ENCODE measurements around the gene NOX1.

NOX1 gene

GRCh38 chrX:100880368-100880767 lies 6.2 kb upstream of the NOX1 start:
- Histone ChIP-seq H3K27ac (ENCODE audit: low read depth, low read length) (no peak overlapping the region), H3K9ac (ENCODE audit: low read length) (no peak overlapping the region), H3K4ac (ENCODE audit: low read depth, low read length) (no peak overlapping the region), H3K79me1 (ENCODE audit: low read length) (no peaks in the 10 kb centered on the region), H3K4me3 (ENCODE audit: low read depth, low read length) (no peak overlapping the region), H3K27me3 (ENCODE audit: insufficient read depth, low read length) (no peaks in the 10 kb centered on the region), H4K12ac (ENCODE audit: low read depth, low read length) (no peak overlapping the region), H4K91ac (ENCODE audit: low read depth, low read length) (no peak overlapping the region), H3K36me3 (ENCODE audit: control insufficient read depth in 1 of 2, insufficient read depth in 2 of 2, low read length in 2 of 2) (no peaks in the 10 kb centered on the region), H3K9me3 (ENCODE audit: insufficient read depth, low read depth, low read length) (no peaks in the 10 kb centered on the region), H2BK12ac (ENCODE audit: low read length) (no peak overlapping the region), H3K4me2 (ENCODE audit: low read length) (no peak overlapping the region), H3K23ac (ENCODE audit: low read length) (no peak overlapping the region), H4K8ac (ENCODE audit: low read depth, low read length) (no peak overlapping the region), H3K14ac (ENCODE audit: low read length) (no peak overlapping the region), H3K4me1 (ENCODE audit: control insufficient read depth in 1 of 2, insufficient read depth in 2 of 2, low read length in 2 of 2) (no peaks in the 10 kb centered on the region), H3K18ac (ENCODE audit: low read length) (no peak overlapping the region), H2AK5ac (ENCODE audit: low read length) (no peak overlapping the region), H2BK5ac (ENCODE audit: low read depth, low read length, poor library complexity) (no peak overlapping the region), H3K79me2 (ENCODE audit: control insufficient read depth, insufficient read depth, low read length, poor library complexity) (no peaks in the 10 kb centered on the region), H2AFZ (ENCODE audit: insufficient read depth, low read length, poor library complexity) (no peak overlapping the region), H2BK120ac (ENCODE audit: insufficient read depth, low read length, poor library complexity) (no peak overlapping the region)
- whole genome bisulfite sequencing (ENCODE audit: extremely low coverage, insufficient coverage, insufficient read length), result no CpG with 5 or more reads among the region's 2 CpGs
- DNase-seq, result no peak

DNA sequence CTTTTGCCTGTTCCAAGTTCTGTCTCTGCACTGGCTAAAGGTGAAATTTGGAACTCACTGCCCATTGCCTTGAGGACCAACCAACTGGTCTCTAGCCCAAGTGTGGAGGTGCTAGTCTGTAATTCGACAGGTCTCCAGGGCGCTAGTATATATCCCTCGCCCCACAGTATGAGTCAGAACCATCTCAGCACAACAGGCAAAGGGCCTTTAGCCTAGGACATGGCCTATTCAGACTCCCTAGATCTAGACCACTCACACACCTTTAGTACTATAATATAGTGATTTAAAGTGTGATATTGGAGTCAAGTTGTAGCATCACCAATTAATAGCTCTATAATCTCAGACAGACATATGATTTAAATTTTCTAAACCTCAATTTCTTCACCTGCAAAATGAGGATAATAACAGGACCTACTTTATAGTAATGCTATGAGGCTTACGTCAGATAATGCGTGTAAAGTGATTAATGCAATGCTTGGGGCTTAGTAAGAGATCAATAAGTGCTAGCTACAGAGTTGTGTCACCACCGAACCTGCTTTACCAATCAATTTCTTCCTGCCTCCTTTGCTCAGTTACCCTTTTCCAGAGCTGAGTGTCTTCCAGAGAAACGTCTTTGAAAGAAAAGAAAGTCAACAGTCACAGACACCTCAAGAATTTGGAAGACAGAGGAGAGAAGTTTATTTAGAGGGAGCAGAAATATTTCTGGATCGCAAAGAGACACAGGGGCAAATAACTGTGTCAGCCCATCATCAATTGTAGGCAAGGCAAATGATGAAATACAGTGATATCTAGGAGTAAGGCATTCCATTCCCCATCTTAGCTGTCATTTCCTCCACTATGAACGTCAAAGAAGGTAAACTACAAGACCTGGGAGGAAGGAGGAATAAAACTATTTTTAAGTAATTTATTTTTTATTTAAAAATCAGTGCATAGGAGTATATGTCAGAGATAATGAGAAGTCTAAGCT lies 2.3 kb downstream of the NOX1 start:
- Histone ChIP-seq H3K4ac (ENCODE audit: low read depth, low read length) (no peak overlapping the region), H3K27me3 (ENCODE audit: insufficient read depth, low read length) (no peaks in the 10 kb centered on the region), H3K27ac (ENCODE audit: low read depth, low read length) (no peak overlapping the region), H2AFZ (ENCODE audit: insufficient read depth, low read length, poor library complexity) (no peak overlapping the region), H3K36me3 (ENCODE audit: control insufficient read depth in 1 of 2, insufficient read depth in 2 of 2, low read length in 2 of 2) (no peaks in the 10 kb centered on the region), H2BK12ac (ENCODE audit: low read length) (no peak overlapping the region), H3K14ac (ENCODE audit: low read length) (no peak overlapping the region), H3K4me1 (ENCODE audit: control insufficient read depth in 1 of 2, insufficient read depth in 2 of 2, low read length in 2 of 2) (no peaks in the 10 kb centered on the region), H3K9me3 (ENCODE audit: insufficient read depth, low read depth, low read length) (no peaks in the 10 kb centered on the region), H2BK5ac (ENCODE audit: low read depth, low read length, poor library complexity) (no peak overlapping the region), H3K23ac (ENCODE audit: low read length) (no peak overlapping the region), H2BK120ac (ENCODE audit: insufficient read depth, low read length, poor library complexity) (no peak overlapping the region), H3K18ac (ENCODE audit: low read length) (no peak overlapping the region), H3K79me2 (ENCODE audit: control insufficient read depth, insufficient read depth, low read length, poor library complexity) (no peaks in the 10 kb centered on the region), H2AK5ac (ENCODE audit: low read length) (no peak overlapping the region), H3K4me2 (ENCODE audit: low read length) (no peak overlapping the region), H4K8ac (ENCODE audit: low read depth, low read length) (no peak overlapping the region), H4K91ac (ENCODE audit: low read depth, low read length) (no peak overlapping the region), H3K9ac (ENCODE audit: low read length) (no peak overlapping the region), H4K12ac (ENCODE audit: low read depth, low read length) (no peak overlapping the region), H3K4me3 (ENCODE audit: low read depth, low read length) (no peak overlapping the region), H3K79me1 (ENCODE audit: low read length) (no peaks in the 10 kb centered on the region)
- WGBS (ENCODE audit: extremely low coverage, insufficient coverage, insufficient read length), result no CpG with 5 or more reads among the region's 9 CpGs
- DNase-seq, result no peak

GRCh38 chrX:100870527-100870926 lies 3.6 kb downstream of the NOX1 start:
- Histone ChIP-seq H3K9ac (ENCODE audit: low read length) (no peak overlapping the region), H2AFZ (ENCODE audit: insufficient read depth, low read length, poor library complexity) (no peak overlapping the region), H3K9me3 (ENCODE audit: insufficient read depth, low read depth, low read length) (no peaks in the 10 kb centered on the region), H4K91ac (ENCODE audit: low read depth, low read length) (no peak overlapping the region), H3K4me1 (ENCODE audit: control insufficient read depth in 1 of 2, insufficient read depth in 2 of 2, low read length in 2 of 2) (no peaks in the 10 kb centered on the region), H3K23ac (ENCODE audit: low read length) (no peak overlapping the region), H3K4ac (ENCODE audit: low read depth, low read length) (no peak overlapping the region), H4K12ac (ENCODE audit: low read depth, low read length) (no peak overlapping the region), H3K14ac (ENCODE audit: low read length) (no peak overlapping the region), H3K79me1 (ENCODE audit: low read length) (no peaks in the 10 kb centered on the region), H3K27me3 (ENCODE audit: insufficient read depth, low read length) (no peaks in the 10 kb centered on the region), H3K27ac (ENCODE audit: low read depth, low read length) (no peak overlapping the region), H3K18ac (ENCODE audit: low read length) (no peak overlapping the region), H3K4me2 (ENCODE audit: low read length) (no peak overlapping the region), H2BK120ac (ENCODE audit: insufficient read depth, low read length, poor library complexity) (no peak overlapping the region), H2AK5ac (ENCODE audit: low read length) (no peak overlapping the region), H3K36me3 (ENCODE audit: control insufficient read depth in 1 of 2, insufficient read depth in 2 of 2, low read length in 2 of 2) (no peaks in the 10 kb centered on the region), H2BK12ac (ENCODE audit: low read length) (no peak overlapping the region), H3K79me2 (ENCODE audit: control insufficient read depth, insufficient read depth, low read length, poor library complexity) (no peaks in the 10 kb centered on the region), H4K8ac (ENCODE audit: low read depth, low read length) (no peak overlapping the region), H3K4me3 (ENCODE audit: low read depth, low read length) (no peak overlapping the region), H2BK5ac (ENCODE audit: low read depth, low read length, poor library complexity) (no peak overlapping the region)
- no peak for DNase-seq
- WGBS (ENCODE audit: extremely low coverage, insufficient coverage, insufficient read length), result 100% methylated on average over 2 of the region's 5 CpGs

- DNase-seq, result no peak
- H3K27me3 ChIP-seq (ENCODE audit: insufficient read depth, low read length), result no peaks in the 10 kb centered on the region
- no peak overlapping the region for H2AK5ac ChIP-seq (ENCODE audit: low read length)
- H2BK12ac ChIP-seq (ENCODE audit: low read length), result no peak overlapping the region
- no peak overlapping the region for H3K18ac ChIP-seq (ENCODE audit: low read length)
- H3K79me1 ChIP-seq (ENCODE audit: low read length), result no peaks in the 10 kb centered on the region
- H3K23ac ChIP-seq (ENCODE audit: low read length), result no peak overlapping the region
- no peak overlapping the region for H3K9ac ChIP-seq (ENCODE audit: low read length)
- H3K14ac ChIP-seq (ENCODE audit: low read length), result no peak overlapping the region
- H3K27ac ChIP-seq (ENCODE audit: low read depth, low read length), result no peak overlapping the region
- H2BK120ac ChIP-seq (ENCODE audit: insufficient read depth, low read length, poor library complexity), result no peak overlapping the region
- no peak overlapping the region for H3K4ac ChIP-seq (ENCODE audit: low read depth, low read length)
- no peaks in the 10 kb centered on the region for H3K36me3 ChIP-seq (ENCODE audit: control insufficient read depth in 1 of 2, insufficient read depth in 2 of 2, low read length in 2 of 2)
- no peak overlapping the region for H4K91ac ChIP-seq (ENCODE audit: low read depth, low read length)
- no CpG with 5 or more reads among the region's 2 CpGs for WGBS (ENCODE audit: extremely low coverage, insufficient coverage, insufficient read length)
- H3K4me3 ChIP-seq (ENCODE audit: low read depth, low read length), result no peak overlapping the region
- H3K9me3 ChIP-seq (ENCODE audit: insufficient read depth, low read depth, low read length), result no peaks in the 10 kb centered on the region
- no peak overlapping the region for H4K8ac ChIP-seq (ENCODE audit: low read depth, low read length)
- H2BK5ac ChIP-seq (ENCODE audit: low read depth, low read length, poor library complexity), result no peak overlapping the region
- no peaks in the 10 kb centered on the region for H3K4me1 ChIP-seq (ENCODE audit: control insufficient read depth in 1 of 2, insufficient read depth in 2 of 2, low read length in 2 of 2)
- H4K12ac ChIP-seq (ENCODE audit: low read depth, low read length), result no peak overlapping the region
- H2AFZ ChIP-seq (ENCODE audit: insufficient read depth, low read length, poor library complexity), result no peak overlapping the region
- no peaks in the 10 kb centered on the region for H3K79me2 ChIP-seq (ENCODE audit: control insufficient read depth, insufficient read depth, low read length, poor library complexity)
- no peak overlapping the region for H3K4me2 ChIP-seq (ENCODE audit: low read length)
These were observed 5.9 kb downstream of the NOX1 start for GRCh38 chrX:100868273-100868672.

Measured in trophoblast cell (in vitro differentiated cells and primary cell).